Spinal cord (tissue), 10 donors: ENCODE results near the gene SNIP1. TPM values are rescaled to one million over a fixed set of nuclear protein-coding genes. Genes with fewer than 3 reads are reported as not detected.
A peak's percentile ranks its signal among the peaks of the same experiment; 100 is the strongest.

Experiments used
- DNase-seq, 6 donors: peaks; one replicate each; pipeline versions ENCODE4 v3.0.0 to v3.0.0-alpha.2; 2013 to 2015; ENCODE audit warnings: low spot score in 6 of 6, low read depth in 4 of 6
- H3K27ac ChIP-seq: one replicate; pipeline ENCODE4 v1.5.1; 2013; ENCODE audit warnings: low read depth, low read length, control low read depth
- H3K27me3 ChIP-seq: one replicate; pipeline ENCODE4 v1.6.1; 2013; ENCODE audit warnings: low read length; ENCODE audit not compliant: control insufficient read depth, insufficient read depth
- H3K36me3 ChIP-seq: one replicate; pipeline ENCODE4 v1.6.1; 2013; ENCODE audit warnings: low read length; ENCODE audit not compliant: control insufficient read depth, insufficient read depth
- H3K4me1 ChIP-seq: one replicate; pipeline ENCODE4 v1.6.1; 2013; ENCODE audit warnings: low read length; ENCODE audit not compliant: control insufficient read depth, insufficient read depth
- H3K4me3 ChIP-seq: one replicate; pipeline ENCODE4 v1.5.1; 2013; ENCODE audit warnings: low read depth, low read length, control low read depth
- H3K9me3 ChIP-seq: one replicate; pipeline ENCODE4 v1.6.1; 2013; ENCODE audit warnings: low read length; ENCODE audit not compliant: control insufficient read depth, insufficient read depth
- WGBS: methylation state at CpG from one replicate; pipeline ENCODE4 v1.1.5; 2013; ENCODE audit warnings: missing lambda C conversion rate; ENCODE audit not compliant: insufficient coverage; 5-methylcytosine and 5-hydroxymethylcytosine counted together
- long read RNA-seq, 4 donors: transcript quantifications; one replicate each; lab custom pipeline, GENCODE V29; 2026
- polyA plus RNA-seq, 2 donors: library from polyadenylated mRNA; unstranded; fragments of 120-200 nt; gene quantifications; one replicate each; pipeline ENCODE4 v1.2.1, GENCODE V29; 2013; ENCODE audit not compliant: insufficient read length in 2 of 2
- total RNA-seq, 2 donors: library from RNA; depleted of rRNA in 1 of 2; stranded (reverse); fragments of 120-200 nt in 1 of 2; fragments of >200 nt in 1 of 2; gene quantifications; one replicate each; pipeline versions ENCODE4 v1.2.3 to v1.2.4, GENCODE V29; 2013 to 2014
- donor health status: healthy.

The SNIP1 gene
- 10 to 100 TPM; 11.3 to 12.9 TPM for total RNA-seq
- 10 to 100 TPM in 1 of 2 donors, 1 to 10 TPM in 1; 9.5 to 14.7 TPM for polyA plus RNA-seq
- long read RNA-seq, donor 1, full-length matches to known transcripts: 5 of 29 reads
- long read RNA-seq, donor 1, partial matches to known transcripts: 16 of 29 reads
- long read RNA-seq, donor 1, other reads (novel, unspliced or antisense): 8 of 29 reads
- long read RNA-seq, donor 2, full-length matches to known transcripts: 4 of 4 reads
- long read RNA-seq, donor 2, partial matches to known transcripts: 0 of 4 reads
- long read RNA-seq, donor 2, other reads (novel, unspliced or antisense): 0 of 4 reads
- long read RNA-seq, donor 3, full-length matches to known transcripts: 3 of 17 reads
- long read RNA-seq, donor 3, partial matches to known transcripts: 14 of 17 reads
- long read RNA-seq, donor 3, other reads (novel, unspliced or antisense): 0 of 17 reads
- long read RNA-seq, donor 4, full-length matches to known transcripts: 1 of 1 reads
- long read RNA-seq, donor 4, partial matches to known transcripts: 0 of 1 reads
- long read RNA-seq, donor 4, other reads (novel, unspliced or antisense): 0 of 1 reads

DNA sequence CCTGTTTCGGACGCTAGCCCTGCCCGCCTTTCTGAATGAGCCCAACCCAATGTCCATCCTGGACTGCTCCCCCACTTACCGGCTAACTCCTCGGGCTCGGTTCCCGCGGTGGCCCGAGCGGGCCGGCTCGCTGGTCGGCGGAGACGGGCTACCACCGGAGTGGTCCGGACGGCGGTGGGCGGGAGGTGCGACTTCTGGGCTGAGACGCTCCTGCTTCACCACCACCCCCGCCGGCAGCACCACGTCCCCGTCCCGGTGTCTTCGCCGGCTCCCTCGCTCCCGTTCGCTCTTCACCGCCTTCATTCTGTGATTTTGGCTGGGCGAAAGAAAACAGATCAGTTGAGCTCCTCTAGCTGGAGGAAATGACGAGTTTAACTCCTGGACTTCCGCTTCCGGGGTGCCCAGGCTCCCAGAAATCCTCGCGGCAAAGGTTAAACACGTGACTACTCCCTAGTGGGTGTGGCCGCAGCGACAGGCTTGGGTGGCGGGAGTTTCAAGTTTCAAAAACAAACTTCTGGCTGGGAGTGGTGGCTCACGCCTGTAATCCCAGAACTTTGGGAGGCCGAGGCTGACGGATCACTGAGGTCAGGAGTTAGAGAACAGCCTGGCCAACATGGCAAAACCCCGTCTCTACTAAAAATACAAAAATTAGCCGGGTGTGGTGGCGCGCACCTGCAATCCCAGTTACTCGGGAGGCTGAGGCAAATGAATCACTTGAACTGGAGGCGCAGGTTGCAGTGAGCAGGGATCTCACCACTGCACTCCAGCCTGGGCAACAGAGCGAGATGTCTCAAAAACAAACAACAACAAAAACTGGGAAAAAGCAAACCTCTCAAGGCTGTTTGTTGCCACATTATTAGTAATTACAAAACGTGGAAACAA, at the start of gene SNIP1:
Gene SNIP1, minus strand, starts transcription at position 367 of the 882 bp plus-strand sequence. Its CDS starts 64 bp downstream, at position 303.
- DNase-seq: peak; percentile 85 to 99 (median 92)
- WGBS: 9% methylated on average over 51 of the region's 54 CpGs
- H3K9me3 ChIP-seq: no peaks in the 10 kb centered on the region
- H3K27ac ChIP-seq: peak within 1 kb of the TSS; percentile 74
- H3K4me1 ChIP-seq: peaks cover 18% of the 10 kb centered on the region
- H3K4me3 ChIP-seq: peak within 1 kb of the TSS; percentile 69
- no peaks in the 10 kb centered on the region for H3K27me3 ChIP-seq
- H3K36me3 ChIP-seq: peaks cover 3% of the 10 kb centered on the region

DNA sequence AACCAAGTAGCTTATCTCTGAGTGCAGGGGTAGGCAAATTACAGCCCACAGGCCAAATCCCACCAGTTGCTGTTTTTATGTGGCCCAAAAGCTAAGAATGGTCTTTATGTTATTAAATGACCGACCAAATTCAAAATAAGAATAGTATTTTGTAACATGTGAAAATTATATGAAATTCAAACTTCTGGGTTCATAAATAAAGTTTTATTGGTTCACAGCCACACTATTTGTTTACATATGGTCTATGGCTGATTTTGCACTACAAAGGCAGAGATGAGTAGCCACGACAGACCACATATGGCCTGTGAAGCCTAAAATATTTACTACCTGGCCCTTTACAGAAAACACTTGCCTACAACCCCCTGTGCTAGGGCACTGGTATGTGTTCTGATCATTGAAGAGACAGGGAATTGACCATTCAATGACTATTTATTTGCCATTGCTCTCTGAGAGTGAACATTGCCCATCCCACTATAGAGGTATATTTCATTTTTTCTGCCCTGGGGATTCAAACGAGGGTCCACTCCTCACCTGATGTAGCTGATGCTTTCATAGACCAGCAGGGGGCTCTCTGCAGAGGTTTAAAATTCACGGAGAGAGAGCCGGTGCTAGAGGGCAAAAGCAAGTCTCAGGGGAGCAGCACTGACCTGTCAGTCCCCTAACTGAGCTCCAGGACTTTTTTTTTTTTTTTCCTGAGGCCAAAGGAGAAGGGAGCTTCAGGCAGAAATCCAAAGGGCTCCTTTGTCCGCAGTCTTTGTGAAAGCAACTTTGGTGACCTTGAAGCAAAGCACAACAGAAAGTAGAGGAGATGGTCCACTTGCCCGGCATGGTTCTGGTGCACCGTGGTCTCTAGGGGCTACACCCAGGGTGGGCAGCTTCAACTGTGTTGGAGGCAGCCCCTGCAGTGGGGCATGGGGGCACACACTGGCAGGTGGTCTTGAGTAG, 48.9 kb upstream of the SNIP1 start:
- no peak overlapping the region for H3K4me3 ChIP-seq
- WGBS: 25% methylated on average over 6 of the region's 8 CpGs
- DNase-seq: peak in 2 of 6 donors; percentile 46 to 57

GRCh38 chr1:37601441-37601840, 47.3 kb upstream of the SNIP1 start:
- H3K4me1 ChIP-seq: no peaks in the 10 kb centered on the region
- H3K4me3 ChIP-seq: no peak overlapping the region
- peaks cover 12% of the 10 kb centered on the region for H3K27me3 ChIP-seq
- H3K27ac ChIP-seq: no peak overlapping the region
- H3K9me3 ChIP-seq: no peaks in the 10 kb centered on the region
- DNase-seq: no peak
- H3K36me3 ChIP-seq: no peaks in the 10 kb centered on the region

More for the DNA sequence above, 48.9 kb upstream of the SNIP1 start:
- Histone ChIP-seq H3K4me1 (no peaks in the 10 kb centered on the region), H3K27me3 (peaks cover 17% of the 10 kb centered on the region), H3K36me3 (no peaks in the 10 kb centered on the region), H3K27ac (no peak overlapping the region), H3K9me3 (no peaks in the 10 kb centered on the region)

DNA sequence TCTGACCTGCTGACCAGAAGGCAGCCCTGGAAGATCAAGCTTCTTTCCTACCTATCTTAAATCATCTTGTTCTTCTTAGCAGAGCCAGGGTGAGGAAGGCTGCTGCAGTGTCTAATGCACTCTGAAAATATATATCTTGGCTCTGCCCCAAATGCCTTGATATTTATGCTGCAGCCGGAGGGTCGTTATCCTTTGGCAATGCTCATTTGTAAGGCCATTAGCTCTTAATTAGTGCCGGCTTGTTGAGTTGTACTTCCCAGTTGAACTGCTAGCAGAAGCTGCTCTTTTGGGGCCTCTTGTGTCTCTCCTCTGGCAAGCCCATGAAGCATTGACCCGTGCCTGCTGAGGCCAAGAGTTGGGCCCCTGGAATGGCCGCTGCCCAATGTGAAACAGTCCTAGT, 45.8 kb upstream of the SNIP1 start:
- H3K9me3 ChIP-seq: no peaks in the 10 kb centered on the region
- H3K36me3 ChIP-seq: no peaks in the 10 kb centered on the region
- DNase-seq: peak in 3 of 6 donors; percentile 7 to 89 (median 8)
- H3K4me3 ChIP-seq: no peak overlapping the region
- WGBS: 37% methylated on average over 4 of the region's 5 CpGs
- no peaks in the 10 kb centered on the region for H3K4me1 ChIP-seq
- H3K27ac ChIP-seq: no peak overlapping the region
- peaks cover 9% of the 10 kb centered on the region for H3K27me3 ChIP-seq

GRCh38 chr1:37596182-37596667, 42.1 kb upstream of the SNIP1 start:
- Histone ChIP-seq H3K9me3 (no peaks in the 10 kb centered on the region), H3K4me1 (peaks cover 5% of the 10 kb centered on the region), H3K36me3 (peaks cover 5% of the 10 kb centered on the region), H3K27ac (peak overlapping the region; percentile 85), H3K27me3 (no peaks in the 10 kb centered on the region), H3K4me3 (peak overlapping the region; percentile 87)
- no CpG with 5 or more reads among the region's 3 CpGs for WGBS
- no peak for DNase-seq

DNA sequence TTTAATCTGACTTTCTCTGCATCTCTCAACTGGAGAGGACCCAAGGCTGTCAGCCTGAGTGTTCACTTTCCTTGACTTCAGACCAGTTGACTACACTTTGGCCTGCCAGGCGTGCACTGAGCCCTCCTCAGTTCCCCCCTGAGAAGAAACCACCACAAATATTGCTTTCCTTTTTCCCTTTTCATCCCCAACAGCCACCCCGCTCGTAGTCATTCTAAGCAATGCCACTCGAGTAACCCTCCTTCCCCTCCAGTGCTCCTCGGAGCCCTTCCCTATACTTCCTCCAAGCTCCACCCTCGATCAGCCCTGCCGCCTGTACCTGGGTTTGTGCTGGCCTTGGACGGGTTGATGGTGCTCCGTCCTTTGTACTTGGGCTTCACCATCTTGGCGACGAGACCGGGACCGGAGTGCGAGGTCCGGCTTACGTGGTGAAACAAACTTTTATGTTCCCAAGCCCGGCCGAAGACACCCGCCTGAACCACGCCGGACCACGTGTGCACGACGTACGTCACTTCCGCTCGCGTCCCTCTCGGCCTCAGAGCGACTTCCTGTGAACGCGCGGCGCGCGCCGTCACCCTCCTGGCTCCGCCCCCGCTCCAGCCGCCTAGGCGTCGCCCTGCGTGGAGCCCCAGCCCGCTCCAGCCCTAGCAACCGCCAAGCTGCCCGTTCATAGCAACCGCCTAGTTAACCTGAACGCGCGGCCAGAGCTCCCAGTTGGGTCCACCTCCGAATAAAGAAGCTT, 41.5 kb upstream of the SNIP1 start, which contains the start of gene GNL2:
Gene GNL2, minus strand, starts transcription at position 498 of the 742 bp plus-strand sequence. Its CDS starts 115 bp downstream, at position 383.
- H3K36me3 ChIP-seq: peaks cover 5% of the 10 kb centered on the region
- H3K27ac ChIP-seq: peak within 1 kb of the TSS; percentile 85
- H3K4me1 ChIP-seq: peaks cover 5% of the 10 kb centered on the region
- H3K4me3 ChIP-seq: peak within 1 kb of the TSS; percentile 87
- WGBS: under 1% methylated on average over 50 of the region's 51 CpGs
- H3K27me3 ChIP-seq: no peaks in the 10 kb centered on the region
- DNase-seq: peak; percentile 93 to 99 (median 96)
- no peaks in the 10 kb centered on the region for H3K9me3 ChIP-seq

- H3K27ac ChIP-seq: no peak overlapping the region
- no peak overlapping the region for H3K4me3 ChIP-seq
- 94% methylated on average over 3 of the region's 6 CpGs for WGBS
- H3K4me1 ChIP-seq: peaks cover 5% of the 10 kb centered on the region
- no peaks in the 10 kb centered on the region for H3K27me3 ChIP-seq
- H3K36me3 ChIP-seq: peaks cover 15% of the 10 kb centered on the region
- no peaks in the 10 kb centered on the region for H3K9me3 ChIP-seq
- DNase-seq: no peak
Measured at GRCh38 chr1:37593726-37594125, 39.6 kb upstream of the SNIP1 start.

- WGBS: no CpG with 5 or more reads among the region's 2 CpGs
- Histone ChIP-seq H3K27ac (no peak overlapping the region), H3K27me3 (no peaks in the 10 kb centered on the region), H3K4me3 (no peak overlapping the region), H3K36me3 (peaks cover 33% of the 10 kb centered on the region), H3K9me3 (no peaks in the 10 kb centered on the region), H3K4me1 (no peaks in the 10 kb centered on the region)
- DNase-seq: no peak
Measured at GRCh38 chr1:37588939-37589338, 34.8 kb upstream of the SNIP1 start.
